Measurements from ENCODE around the gene BLOC1S1. TPM values are rescaled to one million over a fixed set of nuclear protein-coding genes. Genes with fewer than 3 reads are reported as not detected.

Gene BLOC1S1
- total RNA-seq, 6 experiments from 2014 or later, result 81.8 to 175 (median 99.0) TPM

GRCh38 chr12:55693323-55694187 is 22.3 kb upstream of the BLOC1S1 start:
- TF ChIP-seq POLR2A (IDR thresholded peaks at IDR 0.05) (no peak), CTCF (IDR thresholded peaks at IDR 0.05) (no peak)
- Histone ChIP-seq H3K36me3 (no peaks in the 10 kb centered on the region), H3K27me3 (no peaks in the 10 kb centered on the region), H3K4me3 (no peak overlapping the region), H3K4me1 (peaks cover 0 to 7% (median 0%) of the 10 kb centered on the region in 4 donors), H3K9me3 (no peaks in the 10 kb centered on the region), H3K27ac (no peak overlapping the region)
- intact Hi-C loops (cut with DNase I), result no loop called here
- ATAC-seq (no peak), DNase-seq (no peak)
- WGBS (ENCODE audit: insufficient coverage, low coverage, low lambda C conversion rate, missing lambda C conversion rate), result 100% methylated on average over 1 of the region's 7 CpGs

- Histone ChIP-seq H3K4me3 (no peak overlapping the region), H3K9me3 (no peaks in the 10 kb centered on the region), H3K36me3 (no peaks in the 10 kb centered on the region), H3K27ac (no peak overlapping the region), H3K27me3 (no peaks in the 10 kb centered on the region), H3K4me1 (peaks cover 0 to 4% (median 0%) of the 10 kb centered on the region in 4 donors)
- TF ChIP-seq POLR2A (IDR thresholded peaks at IDR 0.05) (no peak), CTCF (IDR thresholded peaks at IDR 0.05) (no peak)
- no peak for ATAC-seq
- DNase-seq, result peak in 1 of 3 donors; percentile 29
- intact Hi-C loops (cut with DNase I), result no loop called here
- 92% methylated on average over 2 of the region's 7 CpGs for WGBS (ENCODE audit: insufficient coverage, low coverage, low lambda C conversion rate, missing lambda C conversion rate)
These were observed 21.7 kb upstream of the BLOC1S1 start for GRCh38 chr12:55694188-55694515.

- intact Hi-C loops (cut with DNase I), result no loop called here
- H3K36me3 ChIP-seq, result no peaks in the 10 kb centered on the region
- H3K27ac ChIP-seq, result no peak overlapping the region
- no peak overlapping the region for H3K4me3 ChIP-seq
- H3K9me3 ChIP-seq, result no peaks in the 10 kb centered on the region
- TF ChIP-seq CTCF (IDR thresholded peaks at IDR 0.05), result no peak
- no peak for TF ChIP-seq POLR2A (IDR thresholded peaks at IDR 0.05)
- no peaks in the 10 kb centered on the region for H3K4me1 ChIP-seq
- H3K27me3 ChIP-seq, result no peaks in the 10 kb centered on the region
- ATAC-seq (no peak), DNase-seq (peak in 1 of 3 donors; percentile 39)
- WGBS (ENCODE audit: insufficient coverage, low coverage, low lambda C conversion rate, missing lambda C conversion rate), result 100% methylated on average over 1 of the region's 4 CpGs
These were observed 21.2 kb upstream of the BLOC1S1 start for GRCh38 chr12:55694651-55695050.

- no peaks in the 10 kb centered on the region for H3K27me3 ChIP-seq
- no peak overlapping the region for H3K4me3 ChIP-seq
- no peaks in the 10 kb centered on the region for H3K9me3 ChIP-seq
- TF ChIP-seq POLR2A (IDR thresholded peaks at IDR 0.05) (no peak), CTCF (IDR thresholded peaks at IDR 0.05) (no peak)
- WGBS (ENCODE audit: insufficient coverage, low coverage, low lambda C conversion rate, missing lambda C conversion rate), result 75% methylated on average over 6 of the region's 7 CpGs
- intact Hi-C loops (cut with DNase I), result no loop called here
- no peaks in the 10 kb centered on the region for H3K4me1 ChIP-seq
- no peak for ATAC-seq
- H3K27ac ChIP-seq, result no peak overlapping the region
- no peaks in the 10 kb centered on the region for H3K36me3 ChIP-seq
- DNase-seq, result peak in 1 of 3 donors; percentile 33
These were observed 20.5 kb upstream of the BLOC1S1 start for GRCh38 chr12:55695349-55695748.

Measured in right lobe of liver (tissue), 6 donors.